Measurements from ENCODE around the gene SDR42E2. TPM values are rescaled to one million over a fixed set of nuclear protein-coding genes. Genes with fewer than 3 reads are reported as not detected.
"Not testable (repeated sequence)": the region's sequence is repeated elsewhere in the genome, so short reads cannot be mapped to it uniquely, and the experiment has no call there.

Gene SDR42E2
- total and polyA plus RNA-seq, 10 of the 15 experiments (the other 5 are each of a cell fraction or from before 2014, with no cell fraction given): 0.01 to 0.09 (median 0.08) TPM; not detected in 4

- no peak for TF ChIP-seq CTCF (IDR thresholded peaks at IDR 0.05 in 2 of 3, conservative IDR thresholded peaks at IDR 0.05 in 1 of 3; ENCODE audit: control insufficient read depth in 2 of 3, extremely low read depth in 1 of 3, insufficient read depth in 1 of 3, low read depth in 3 of 3, low read length in 3 of 3)
- TF ChIP-seq WRNIP1 (IDR thresholded peaks at IDR 0.05; ENCODE audit: borderline replicate concordance, low read depth, low read length): no peak
- no peak for TF ChIP-seq POLR2AphosphoS5 (IDR thresholded peaks at IDR 0.05; ENCODE audit: low read length)
- no peak for TF ChIP-seq CBFB (IDR thresholded peaks at IDR 0.05; ENCODE audit: low read depth)
- no peak for TF ChIP-seq ETV6 (conservative IDR thresholded peaks at IDR 0.05 in 1 of 2, IDR thresholded peaks at IDR 0.05 in 1 of 2; ENCODE audit: borderline replicate concordance in 1 of 2, low read depth in 1 of 2)
- no peak for TF ChIP-seq RB1 (IDR thresholded peaks at IDR 0.05; ENCODE audit: borderline replicate concordance)
Observed at GRCh38 chr16:22124583-22125284, 37.6 kb upstream of the SDR42E2 start (continued).

- Histone ChIP-seq H3K9ac (ENCODE audit: control insufficient read depth, insufficient read depth, low read length) (no peak overlapping the region), H2AFZ (ENCODE audit: control insufficient read depth, low read depth, low read length) (no peak overlapping the region), H3K36me3 (ENCODE audit: control insufficient read depth in 2 of 2, insufficient read depth in 2 of 2, low read length in 1 of 2) (no peaks in the 10 kb centered on the region), H3K79me2 (ENCODE audit: control insufficient read depth, insufficient read depth, low read length) (no peaks in the 10 kb centered on the region), H3K4me2 (ENCODE audit: control insufficient read depth, insufficient read depth) (no peak overlapping the region), H3K27ac (ENCODE audit: control insufficient read depth, insufficient read depth) (no peak overlapping the region), H3K4me3 (no peak overlapping the region), H3K27me3 (replicated peaks in 1 of 2; ENCODE audit: control insufficient read depth in 2 of 2, insufficient read depth in 2 of 2, low read length in 1 of 2) (no peaks in the 10 kb centered on the region), H3K4me1 (ENCODE audit: control insufficient read depth, insufficient read depth, low read length) (no peaks in the 10 kb centered on the region), H4K20me1 (ENCODE audit: control insufficient read depth, insufficient read depth) (no peaks in the 10 kb centered on the region), H3K9me3 (replicated peaks; ENCODE audit: control insufficient read depth, insufficient read depth, low read length) (no peaks in the 10 kb centered on the region)
- no peak for TF ChIP-seq SMARCA5 (IDR thresholded peaks at IDR 0.05)
- TF ChIP-seq IRF5 (IDR thresholded peaks at IDR 0.05; ENCODE audit: borderline replicate concordance): no peak
- no peak for TF ChIP-seq PAX8 (IDR thresholded peaks at IDR 0.05)
- TF ChIP-seq RCOR1 (conservative IDR thresholded peaks at IDR 0.05; ENCODE audit: low read depth, low read length): no peak
- in situ Hi-C loops (cut with MboI): no loop called here
- ChIA-PET SMC1A (ENCODE audit: uncharacterized antibody, unreplicated experiment) (no interaction called here), CTCF (interaction anchor here (1.0 kb wide), 1 partner anchor 63 kb away, joined by 3 read pairs; no protein-coding TSS in a partner anchor), POLR2A (no interaction called here), RAD21 (ENCODE audit: unreplicated experiment) (no interaction called here)
- FAIRE-seq: no peak
- WGBS (ENCODE audit: insufficient coverage, insufficient replicate concordance, low lambda C conversion rate, missing lambda C conversion rate): 64% methylated on average over 15 of the region's 15 CpGs
- intact Hi-C loops (cut with micrococcal nuclease; ENCODE audit: unreplicated experiment): no loop called here
- DNase-seq (ENCODE audit: low read depth, low spot score): no peak
- no TSS peak for BruUV-seq (replicated peaks)
- ATAC-seq: no peak
Observed at GRCh38 chr16:22126037-22126558, 36.2 kb upstream of the SDR42E2 start.

GRCh38 chr16:22128537-22128936 lies 33.8 kb upstream of the SDR42E2 start:
- H3K36me3 ChIP-seq (ENCODE audit: control insufficient read depth in 2 of 2, insufficient read depth in 2 of 2, low read length in 1 of 2); intact Hi-C loops (cut with micrococcal nuclease; ENCODE audit: unreplicated experiment): not testable (repeated sequence)
- POLR2A ChIA-PET: interaction anchor here (0.7 kb wide), 1 partner anchor 1788 kb away, joined by 4 read pairs; no protein-coding TSS in a partner anchor

More at GRCh38 chr16:22128537-22128936, 33.8 kb upstream of the SDR42E2 start:
- H3K9ac ChIP-seq (ENCODE audit: control insufficient read depth, insufficient read depth, low read length); H3K4me2 ChIP-seq (ENCODE audit: control insufficient read depth, insufficient read depth); DNase-seq (ENCODE audit: low read depth, low spot score); H3K4me3 ChIP-seq; in situ Hi-C loops (cut with MboI); CTCF ChIA-PET; ATAC-seq; H3K27ac ChIP-seq (ENCODE audit: control insufficient read depth, insufficient read depth); FAIRE-seq; SMC1A ChIA-PET (ENCODE audit: uncharacterized antibody, unreplicated experiment); H2AFZ ChIP-seq (ENCODE audit: control insufficient read depth, low read depth, low read length); H3K27me3 ChIP-seq (replicated peaks in 1 of 2; ENCODE audit: control insufficient read depth in 2 of 2, insufficient read depth in 2 of 2, low read length in 1 of 2); H3K4me1 ChIP-seq (ENCODE audit: control insufficient read depth, insufficient read depth, low read length); H3K79me2 ChIP-seq (ENCODE audit: control insufficient read depth, insufficient read depth, low read length); H3K9me3 ChIP-seq (replicated peaks; ENCODE audit: control insufficient read depth, insufficient read depth, low read length); BruUV-seq (replicated peaks); H4K20me1 ChIP-seq (ENCODE audit: control insufficient read depth, insufficient read depth): not testable (repeated sequence)
- RAD21 ChIA-PET (ENCODE audit: unreplicated experiment): interaction anchor here (0.7 kb wide), 1 partner anchor 61 kb away, joined by 3 read pairs; no protein-coding TSS in a partner anchor
- WGBS (ENCODE audit: insufficient coverage, insufficient replicate concordance, low lambda C conversion rate, missing lambda C conversion rate): 87% methylated on average over 1 of the region's 1 CpG

Measured in GM12878 (cell line).